T-helper 2 cell treated with Interferon-gamma antibody and Interleukin-4, amounts not matched to agents 5 μg/mL and 100 μg/mL, for 36 hours (primary cell): ENCODE results near the gene HMCN1.
"Not testable (repeated sequence)": the region's sequence is repeated elsewhere in the genome, so short reads cannot be mapped to it uniquely, and the experiment has no call there.

Experiments
- DNase-seq: peaks from one replicate; pipeline ENCODE4 v3.0.0; 2021; ENCODE audit warnings: low spot score
- H3K27ac Mint-ChIP-seq: one replicate; pipeline ENCODE4 v1.8.0; 2021; ENCODE audit warnings: mild to moderate bottlenecking, mixed read lengths
- H3K27me3 Mint-ChIP-seq: one replicate; pipeline ENCODE4 v1.8.0; 2021; ENCODE audit warnings: low read depth, mixed read lengths
- H3K36me3 Mint-ChIP-seq: one replicate; pipeline ENCODE4 v1.8.0; 2021; ENCODE audit warnings: low read depth, mixed read lengths
- H3K4me1 Mint-ChIP-seq: one replicate; pipeline ENCODE4 v1.8.0; 2021; ENCODE audit warnings: low read depth, mixed read lengths
- H3K4me3 Mint-ChIP-seq: one replicate; pipeline ENCODE4 v1.8.0; 2022; ENCODE audit warnings: mild to moderate bottlenecking, moderate library complexity, mixed read lengths
- H3K9me3 Mint-ChIP-seq: one replicate; pipeline ENCODE4 v1.8.0; 2021; ENCODE audit warnings: mixed read lengths

The HMCN1 gene

DNA sequence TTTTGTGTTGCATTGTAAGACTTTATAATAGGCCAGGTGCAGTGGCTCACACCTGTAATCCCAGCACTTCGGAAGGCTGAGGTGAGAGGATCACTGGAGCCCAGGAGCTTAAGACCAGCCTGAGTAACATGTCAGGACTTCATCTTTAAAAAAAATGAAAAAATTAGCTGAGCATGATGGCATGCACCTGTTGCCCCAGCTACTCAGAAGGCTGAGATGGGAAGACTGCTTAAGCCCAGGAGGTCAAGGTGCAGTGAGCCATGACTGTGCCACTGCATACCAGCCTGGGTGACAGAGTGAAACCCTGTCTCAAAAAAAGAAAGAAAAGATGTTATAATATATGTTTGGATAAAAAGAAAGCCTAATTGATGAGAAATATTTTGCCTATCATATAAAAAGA, 34.9 kb downstream of the HMCN1 start:
- DNase-seq: no peak
- Mint-ChIP-seq H3K4me3 (no peak overlapping the region), H3K36me3 (no peaks in the 10 kb centered on the region), H3K9me3 (no peaks in the 10 kb centered on the region), H3K27me3 (peaks cover 2% of the 10 kb centered on the region), H3K4me1 (no peaks in the 10 kb centered on the region), H3K27ac (no peak overlapping the region)

- Mint-ChIP-seq H3K9me3 (no peaks in the 10 kb centered on the region), H3K27ac (no peak overlapping the region), H3K4me1 (no peaks in the 10 kb centered on the region), H3K27me3 (peaks cover 2% of the 10 kb centered on the region), H3K36me3 (no peaks in the 10 kb centered on the region), H3K4me3 (no peak overlapping the region)
- no peak for DNase-seq
Measured at GRCh38 chr1:185774394-185774793, 40.2 kb downstream of the HMCN1 start.

GRCh38 chr1:185775501-185775900, 41.3 kb downstream of the HMCN1 start:
- no peak overlapping the region for H3K4me3 Mint-ChIP-seq
- no peaks in the 10 kb centered on the region for H3K9me3 Mint-ChIP-seq
- no peaks in the 10 kb centered on the region for H3K36me3 Mint-ChIP-seq
- no peak overlapping the region for H3K27ac Mint-ChIP-seq
- no peaks in the 10 kb centered on the region for H3K27me3 Mint-ChIP-seq
- no peak for DNase-seq
- no peaks in the 10 kb centered on the region for H3K4me1 Mint-ChIP-seq

DNA sequence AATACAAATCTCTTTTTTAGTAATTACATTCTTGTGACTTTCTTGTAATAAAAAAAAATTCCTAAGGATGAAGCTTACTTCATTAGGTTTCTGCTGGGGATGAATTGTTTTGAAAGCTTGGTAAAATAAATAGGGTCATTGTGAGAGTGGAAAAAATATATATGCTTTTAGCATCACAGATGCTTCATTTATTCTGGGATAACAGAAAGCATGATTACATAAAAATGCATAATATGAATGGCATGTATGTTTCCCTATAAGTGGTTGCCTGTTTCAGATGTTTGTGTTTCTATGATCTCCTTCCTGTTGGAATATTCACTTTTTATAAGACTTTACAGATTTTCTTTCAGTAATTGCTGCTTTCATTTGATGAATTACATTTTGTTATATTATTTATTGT, 42.3 kb downstream of the HMCN1 start:
- Mint-ChIP-seq H3K4me3 (no peak overlapping the region), H3K27me3 (no peaks in the 10 kb centered on the region), H3K36me3 (no peaks in the 10 kb centered on the region), H3K27ac (no peak overlapping the region), H3K4me1 (no peaks in the 10 kb centered on the region), H3K9me3 (peaks cover 5% of the 10 kb centered on the region)
- DNase-seq: no peak

- H3K27me3 Mint-ChIP-seq, DNase-seq, H3K27ac Mint-ChIP-seq, H3K9me3 Mint-ChIP-seq, H3K36me3 Mint-ChIP-seq, H3K4me1 Mint-ChIP-seq, H3K4me3 Mint-ChIP-seq: not testable (repeated sequence)
Measured at GRCh38 chr1:185783860-185784259, 49.7 kb downstream of the HMCN1 start.

- H3K27me3 Mint-ChIP-seq: no peaks in the 10 kb centered on the region
Measured at GRCh38 chr1:185785586-185785985, 51.4 kb downstream of the HMCN1 start.

DNA sequence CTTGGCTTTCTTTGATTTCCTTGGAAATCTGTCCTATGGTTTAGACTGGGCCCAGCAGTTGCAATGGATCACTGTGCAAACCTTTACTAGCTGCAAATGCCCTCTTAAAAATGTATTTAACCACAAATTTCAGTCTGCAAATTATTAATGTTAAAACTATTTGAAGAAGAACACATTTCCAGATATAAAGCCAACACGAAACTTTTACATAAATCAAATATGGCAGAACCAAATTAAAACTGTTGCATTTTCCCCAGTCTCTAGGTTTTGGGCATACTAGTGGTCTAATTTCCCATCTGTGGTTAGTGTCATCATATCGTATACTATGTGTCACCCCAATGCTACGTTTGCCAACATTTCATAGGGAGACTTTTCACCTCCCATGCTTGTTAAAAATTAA, 52.3 kb downstream of the HMCN1 start:
- H3K4me1 Mint-ChIP-seq: no peaks in the 10 kb centered on the region

More at GRCh38 chr1:185785586-185785985, 51.4 kb downstream of the HMCN1 start:
- H3K4me1 Mint-ChIP-seq: no peaks in the 10 kb centered on the region
- peaks cover 5% of the 10 kb centered on the region for H3K9me3 Mint-ChIP-seq
- no peak overlapping the region for H3K27ac Mint-ChIP-seq
- no peaks in the 10 kb centered on the region for H3K36me3 Mint-ChIP-seq
- no peak for DNase-seq
- H3K4me3 Mint-ChIP-seq: no peak overlapping the region

GRCh38 chr1:185787238-185787637, 53.0 kb downstream of the HMCN1 start:
- H3K4me1 Mint-ChIP-seq: no peaks in the 10 kb centered on the region
- no peaks in the 10 kb centered on the region for H3K9me3 Mint-ChIP-seq
- H3K27me3 Mint-ChIP-seq: no peaks in the 10 kb centered on the region
- DNase-seq: no peak
- no peak overlapping the region for H3K4me3 Mint-ChIP-seq
- H3K27ac Mint-ChIP-seq: no peak overlapping the region
- H3K36me3 Mint-ChIP-seq: no peaks in the 10 kb centered on the region

More for the DNA sequence above, 52.3 kb downstream of the HMCN1 start:
- no peaks in the 10 kb centered on the region for H3K36me3 Mint-ChIP-seq
- no peak overlapping the region for H3K4me3 Mint-ChIP-seq
- DNase-seq: no peak
- H3K27ac Mint-ChIP-seq: no peak overlapping the region
- no peaks in the 10 kb centered on the region for H3K9me3 Mint-ChIP-seq
- H3K27me3 Mint-ChIP-seq: no peaks in the 10 kb centered on the region

DNA sequence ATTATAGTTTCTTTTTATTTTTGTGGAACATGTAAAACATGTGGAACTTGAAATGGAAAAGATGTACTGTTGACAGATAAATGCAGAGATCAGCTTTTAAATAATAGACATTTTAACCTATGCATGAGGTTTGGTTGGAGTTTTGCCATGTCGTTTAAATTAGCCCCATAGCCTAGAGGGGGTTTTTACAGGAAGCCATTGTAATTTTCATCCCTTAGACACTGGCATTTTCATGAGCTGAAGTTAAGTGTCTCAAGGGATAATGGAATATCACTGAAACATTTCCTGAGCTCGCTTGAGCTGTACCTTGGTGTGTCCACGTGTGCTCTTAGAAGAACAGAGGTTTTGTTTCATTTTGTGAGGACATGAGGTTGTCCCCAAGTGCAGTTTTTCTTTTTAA, 54.2 kb downstream of the HMCN1 start:
- Mint-ChIP-seq H3K9me3 (no peaks in the 10 kb centered on the region), H3K4me3 (no peak overlapping the region), H3K36me3 (no peaks in the 10 kb centered on the region), H3K4me1 (no peaks in the 10 kb centered on the region), H3K27ac (no peak overlapping the region), H3K27me3 (no peaks in the 10 kb centered on the region)
- no peak for DNase-seq

GRCh38 chr1:185789501-185790193, 55.5 kb downstream of the HMCN1 start:
- DNase-seq: no peak
- Mint-ChIP-seq H3K4me3 (no peak overlapping the region), H3K36me3 (no peaks in the 10 kb centered on the region), H3K27ac (no peak overlapping the region), H3K27me3 (no peaks in the 10 kb centered on the region), H3K9me3 (no peaks in the 10 kb centered on the region), H3K4me1 (no peaks in the 10 kb centered on the region)

DNA sequence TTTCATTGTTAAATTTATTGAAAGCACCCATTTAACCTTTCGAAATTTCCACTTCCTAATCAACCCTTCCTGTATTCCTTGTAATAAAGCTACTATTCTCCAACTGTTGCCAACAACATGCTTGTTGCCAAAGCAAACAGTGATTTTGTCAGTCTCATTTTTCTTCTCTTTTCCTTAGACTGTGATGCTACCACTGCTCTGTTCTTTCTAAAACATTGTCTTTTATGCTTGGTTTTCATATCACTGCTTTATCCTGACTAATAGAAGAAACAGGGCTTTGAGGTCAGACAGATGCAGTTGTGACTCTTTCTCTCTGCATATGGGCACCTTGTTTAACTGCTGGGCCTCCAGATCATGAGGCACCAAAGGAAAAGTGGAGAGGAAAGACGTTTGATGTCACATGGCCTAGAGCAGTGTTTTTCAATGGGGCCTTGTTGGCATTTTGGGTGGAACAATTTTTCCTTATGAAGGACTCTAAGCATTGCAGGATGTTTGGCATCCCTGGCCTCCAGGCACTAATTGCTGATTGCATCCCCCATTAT, 56.1 kb downstream of the HMCN1 start:
- Mint-ChIP-seq H3K36me3 (no peaks in the 10 kb centered on the region), H3K4me1 (no peaks in the 10 kb centered on the region), H3K27me3 (no peaks in the 10 kb centered on the region), H3K9me3 (no peaks in the 10 kb centered on the region), H3K27ac (no peak overlapping the region), H3K4me3 (no peak overlapping the region)
- no peak for DNase-seq

DNA sequence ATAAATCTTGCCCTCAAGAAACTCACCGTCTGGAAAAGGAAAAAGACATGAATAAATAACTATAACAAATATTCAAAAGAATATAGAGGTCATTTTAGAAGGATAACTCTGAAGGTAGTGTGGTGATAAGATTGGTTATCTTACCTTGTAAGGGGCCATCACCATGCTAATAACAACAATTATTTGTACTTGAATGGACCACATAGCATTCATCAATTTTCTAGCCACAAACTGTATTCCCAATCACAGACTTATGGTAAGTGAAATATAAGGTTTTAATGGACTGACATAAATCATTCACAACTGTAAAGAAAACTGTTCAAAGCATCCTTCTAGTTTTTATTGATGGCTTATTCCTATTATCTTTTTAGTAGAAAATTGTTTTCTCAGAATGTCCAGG, 57.8 kb downstream of the HMCN1 start:
- Mint-ChIP-seq H3K36me3 (no peaks in the 10 kb centered on the region), H3K4me3 (no peak overlapping the region), H3K27ac (no peak overlapping the region), H3K27me3 (no peaks in the 10 kb centered on the region), H3K9me3 (no peaks in the 10 kb centered on the region), H3K4me1 (no peaks in the 10 kb centered on the region)
- no peak for DNase-seq

- DNase-seq, H3K9me3 Mint-ChIP-seq, H3K27ac Mint-ChIP-seq, H3K27me3 Mint-ChIP-seq, H3K4me3 Mint-ChIP-seq, H3K36me3 Mint-ChIP-seq, H3K4me1 Mint-ChIP-seq: not testable (repeated sequence)
Measured at GRCh38 chr1:185794495-185794894, 60.3 kb downstream of the HMCN1 start.

- Mint-ChIP-seq H3K27ac (no peak overlapping the region), H3K4me3 (no peak overlapping the region), H3K27me3 (no peaks in the 10 kb centered on the region), H3K9me3 (peaks cover 9% of the 10 kb centered on the region), H3K36me3 (no peaks in the 10 kb centered on the region), H3K4me1 (no peaks in the 10 kb centered on the region)
- DNase-seq: no peak
Measured at GRCh38 chr1:185795181-185795580, 61.0 kb downstream of the HMCN1 start.

- Mint-ChIP-seq H3K4me3 (no peak overlapping the region), H3K4me1 (no peaks in the 10 kb centered on the region), H3K27ac (no peak overlapping the region), H3K36me3 (no peaks in the 10 kb centered on the region), H3K9me3 (peaks cover 9% of the 10 kb centered on the region), H3K27me3 (no peaks in the 10 kb centered on the region)
- no peak for DNase-seq
Measured at GRCh38 chr1:185798505-185798904, 64.3 kb downstream of the HMCN1 start.
